ENCODE measurements around the gene ANXA4. TPM values are rescaled to one million over a fixed set of nuclear protein-coding genes. Genes with fewer than 3 reads are reported as not detected.

Gene ANXA4
- total RNA-seq, 1 experiment from 2014 or later, result 183 TPM

- no peaks in the 10 kb centered on the region for H3K4me1 ChIP-seq (ENCODE audit: control insufficient read depth, insufficient read depth, low read length)
- H3K27ac ChIP-seq (ENCODE audit: low read length), result no peak overlapping the region
- TF ChIP-seq CTCF (IDR thresholded peaks at IDR 0.05), result no peak
- no peak for TF ChIP-seq SIN3A (IDR thresholded peaks at IDR 0.05; ENCODE audit: borderline replicate concordance, insufficient read depth, low read depth, low read length)
- TF ChIP-seq POLR2AphosphoS5 (IDR thresholded peaks at IDR 0.05; ENCODE audit: low read depth, low read length), result no peak
- TF ChIP-seq TCF7L2 (IDR thresholded peaks at IDR 0.05; ENCODE audit: low read depth, low read length), result no peak
- no peak for TF ChIP-seq REST (IDR thresholded peaks at IDR 0.05; ENCODE audit: insufficient read depth in 1 of 2, low read depth in 2 of 2, low read length in 1 of 2)
- ChIA-PET POLR2A (no interaction called here), CTCF (no interaction called here)
- no peak for DNase-seq (ENCODE audit: low read depth, low spot score)
- H3K36me3 ChIP-seq (ENCODE audit: control insufficient read depth, insufficient read depth, low read length), result peaks cover 16% of the 10 kb centered on the region
- in situ Hi-C loops (cut with HindIII; ENCODE audit: low pct_unique_long_range_greater_than_20kb, low sequenced_read_pairs), result no loop called here
- no peaks in the 10 kb centered on the region for H3K9me3 ChIP-seq (ENCODE audit: control insufficient read depth, insufficient read depth, low read depth, low read length)
- H3K4me3 ChIP-seq (ENCODE audit: low read depth in 2 of 2, low read length in 2 of 2), result no peak overlapping the region
- intact Hi-C loops (cut with micrococcal nuclease; ENCODE audit: unreplicated experiment), result no loop called here
- H3K27me3 ChIP-seq (ENCODE audit: control insufficient read depth, insufficient read depth, low read length), result no peaks in the 10 kb centered on the region
- ATAC-seq, result no peak
- no TSS peak for BruUV-seq (replicated peaks)
Observed at GRCh38 chr2:69804416-69804815, 62.5 kb downstream of the ANXA4 start.

GRCh38 chr2:69805887-69806286 is 64.0 kb downstream of the ANXA4 start:
- H3K4me3 ChIP-seq (ENCODE audit: low read depth in 2 of 2, low read length in 2 of 2), result no peak overlapping the region
- POLR2A ChIA-PET, result no interaction called here
- in situ Hi-C loops (cut with HindIII; ENCODE audit: low pct_unique_long_range_greater_than_20kb, low sequenced_read_pairs) (no loop called here), intact Hi-C loops (cut with micrococcal nuclease; ENCODE audit: unreplicated experiment) (no loop called here)
- DNase-seq (ENCODE audit: low read depth, low spot score), result no peak
- TF ChIP-seq SIN3A (IDR thresholded peaks at IDR 0.05; ENCODE audit: borderline replicate concordance, insufficient read depth, low read depth, low read length), result no peak
- TF ChIP-seq REST (IDR thresholded peaks at IDR 0.05; ENCODE audit: insufficient read depth in 1 of 2, low read depth in 2 of 2, low read length in 1 of 2), result no peak
- TF ChIP-seq TCF7L2 (IDR thresholded peaks at IDR 0.05; ENCODE audit: low read depth, low read length), result no peak
- no peak for TF ChIP-seq CTCF (IDR thresholded peaks at IDR 0.05)
- TF ChIP-seq POLR2AphosphoS5 (IDR thresholded peaks at IDR 0.05; ENCODE audit: low read depth, low read length), result no peak
- no peak overlapping the region for H3K27ac ChIP-seq (ENCODE audit: low read length)
- H3K27me3 ChIP-seq (ENCODE audit: control insufficient read depth, insufficient read depth, low read length), result no peaks in the 10 kb centered on the region
- CTCF ChIA-PET, result interaction anchor here (0.6 kb wide), 1 partner anchor 504 kb away, joined by 3 read pairs; no protein-coding TSS in a partner anchor
- no TSS peak for BruUV-seq (replicated peaks)
- H3K4me1 ChIP-seq (ENCODE audit: control insufficient read depth, insufficient read depth, low read length), result no peaks in the 10 kb centered on the region
- peaks cover 16% of the 10 kb centered on the region for H3K36me3 ChIP-seq (ENCODE audit: control insufficient read depth, insufficient read depth, low read length)
- no peaks in the 10 kb centered on the region for H3K9me3 ChIP-seq (ENCODE audit: control insufficient read depth, insufficient read depth, low read depth, low read length)
- ATAC-seq, result no peak

Measured in Panc1 (cell line).